Measurements from ENCODE around the gene OR7C2.

The OR7C2 gene

DNA sequence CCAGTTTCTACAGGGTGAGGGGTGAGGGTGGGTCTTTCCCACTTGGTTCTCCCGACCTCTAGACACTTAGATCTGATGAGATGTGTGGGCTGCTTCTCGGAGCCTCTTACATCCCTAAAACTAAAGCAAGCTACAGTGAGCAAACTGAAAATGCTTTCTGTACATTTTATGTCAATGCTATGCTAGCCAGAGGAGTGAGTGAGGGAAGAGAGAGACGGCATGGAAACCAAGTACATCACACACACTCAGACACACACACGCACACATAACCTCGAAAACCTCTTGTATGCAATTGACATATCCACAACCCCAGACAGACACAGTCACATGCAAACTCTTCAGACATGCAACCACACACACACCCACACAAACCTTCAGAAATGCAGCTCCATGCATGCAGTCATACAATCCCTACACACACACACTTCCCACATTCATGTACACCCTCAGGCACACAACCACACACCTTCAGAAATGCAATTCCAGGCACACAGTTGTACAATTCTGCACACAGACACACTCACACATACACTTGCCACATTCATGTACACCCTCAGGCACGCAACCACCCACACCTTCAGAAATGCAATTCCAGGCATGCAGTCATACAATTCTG lies 37.0 kb downstream of the OR7C2 start:
- H2AFZ ChIP-seq (ENCODE audit: low read length, unreplicated experiment): no peak overlapping the region
- H3K4me1 ChIP-seq (ENCODE audit: control insufficient read depth, insufficient read depth, low read length, unreplicated experiment): no peaks in the 10 kb centered on the region
- H3K4me3 ChIP-seq (ENCODE audit: low read depth, low read length): no peak overlapping the region
- peaks cover 61% of the 10 kb centered on the region for H3K27me3 ChIP-seq (ENCODE audit: insufficient read depth, low read length)
- H3K27ac ChIP-seq (ENCODE audit: low read depth, low read length): no peak overlapping the region
- H3K79me2 ChIP-seq (ENCODE audit: control insufficient read depth, insufficient read depth, low read length, unreplicated experiment): no peaks in the 10 kb centered on the region
- H3K36me3 ChIP-seq (ENCODE audit: insufficient read depth, low read length): no peaks in the 10 kb centered on the region

DNA sequence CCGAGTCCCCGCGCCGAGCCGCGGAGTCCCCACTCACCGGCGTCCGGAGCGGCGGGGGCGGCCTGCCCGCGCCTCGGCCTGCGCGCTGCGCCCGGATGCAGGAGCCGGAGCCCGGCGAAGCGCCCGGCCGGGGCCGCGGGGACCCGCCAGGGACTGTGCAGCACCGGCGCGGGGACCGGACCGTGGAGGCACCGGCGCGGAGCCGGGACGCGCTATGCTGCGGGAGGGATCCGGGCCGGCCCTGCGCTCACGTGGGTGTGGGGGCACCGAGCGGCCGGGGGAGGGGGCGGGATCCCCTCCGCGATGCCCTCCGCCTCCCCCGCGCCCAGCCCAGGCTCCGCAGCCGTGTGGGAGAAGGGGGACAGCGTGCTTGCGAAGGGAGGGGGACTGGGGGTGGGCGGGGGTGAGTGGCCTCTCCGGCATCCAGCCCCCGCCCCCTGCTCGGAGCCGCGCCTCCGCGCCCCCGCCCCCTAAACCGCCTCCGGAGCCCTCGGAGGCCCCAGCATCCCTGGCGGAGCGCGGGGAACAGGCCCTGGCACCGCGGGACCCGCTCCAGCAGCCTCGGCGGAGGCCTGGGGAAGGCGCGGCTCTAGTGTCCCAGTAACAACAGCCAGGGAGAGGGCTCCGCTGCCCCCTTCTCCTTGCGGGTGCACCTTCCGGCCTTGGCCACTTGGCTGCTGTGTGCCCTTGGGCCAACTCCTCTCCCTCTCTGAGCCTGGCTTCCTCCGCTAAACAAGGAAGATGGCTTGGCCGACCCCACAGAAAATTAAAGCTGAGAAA lies 38.4 kb downstream of the OR7C2 start, which contains the start of gene SLC1A6:
Gene SLC1A6 (minus strand): TSS at position 389 of the 780 bp plus-strand sequence. CDS start 6,954 bp downstream, outside the sequence.
- Histone ChIP-seq H2AFZ (ENCODE audit: low read length, unreplicated experiment) (no peak within 1 kb of the TSS), H3K27ac (ENCODE audit: low read depth, low read length) (no peak within 1 kb of the TSS), H3K79me2 (ENCODE audit: control insufficient read depth, insufficient read depth, low read length, unreplicated experiment) (no peaks in the 10 kb centered on the region), H3K4me3 (ENCODE audit: low read depth, low read length) (no peak within 1 kb of the TSS), H3K4me1 (ENCODE audit: control insufficient read depth, insufficient read depth, low read length, unreplicated experiment) (no peaks in the 10 kb centered on the region), H3K27me3 (ENCODE audit: insufficient read depth, low read length) (peaks cover 57% of the 10 kb centered on the region), H3K36me3 (ENCODE audit: insufficient read depth, low read length) (no peaks in the 10 kb centered on the region)

DNA sequence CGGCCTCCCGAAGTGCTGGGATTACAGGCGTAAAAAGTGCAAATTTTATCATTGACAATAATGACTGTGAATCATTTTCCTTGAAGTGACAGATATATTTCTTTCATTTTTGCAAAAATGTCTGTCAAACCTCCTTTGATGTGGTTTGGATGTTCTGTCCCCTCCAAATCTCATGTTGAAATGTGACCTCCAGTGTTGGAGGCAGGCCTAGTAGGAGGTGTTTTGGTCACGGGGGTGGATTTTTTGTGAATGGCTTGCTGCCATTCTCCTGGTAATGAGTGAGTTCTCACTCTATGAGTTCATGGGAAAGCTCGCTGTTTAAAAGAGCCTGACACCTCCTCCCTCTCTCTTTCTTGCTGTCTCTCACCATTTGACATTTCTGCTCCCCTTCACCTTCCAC lies 43.8 kb downstream of the OR7C2 start:
- H2AFZ ChIP-seq (ENCODE audit: low read length, unreplicated experiment): no peak overlapping the region
- H3K27me3 ChIP-seq (ENCODE audit: insufficient read depth, low read length): peaks cover 30% of the 10 kb centered on the region
- H3K27ac ChIP-seq (ENCODE audit: low read depth, low read length): no peak overlapping the region
- no peaks in the 10 kb centered on the region for H3K79me2 ChIP-seq (ENCODE audit: control insufficient read depth, insufficient read depth, low read length, unreplicated experiment)
- no peaks in the 10 kb centered on the region for H3K36me3 ChIP-seq (ENCODE audit: insufficient read depth, low read length)
- H3K4me1 ChIP-seq (ENCODE audit: control insufficient read depth, insufficient read depth, low read length, unreplicated experiment): no peaks in the 10 kb centered on the region
- no peak overlapping the region for H3K4me3 ChIP-seq (ENCODE audit: low read depth, low read length)
